Measurements from ENCODE around the gene PTGES.

DNA sequence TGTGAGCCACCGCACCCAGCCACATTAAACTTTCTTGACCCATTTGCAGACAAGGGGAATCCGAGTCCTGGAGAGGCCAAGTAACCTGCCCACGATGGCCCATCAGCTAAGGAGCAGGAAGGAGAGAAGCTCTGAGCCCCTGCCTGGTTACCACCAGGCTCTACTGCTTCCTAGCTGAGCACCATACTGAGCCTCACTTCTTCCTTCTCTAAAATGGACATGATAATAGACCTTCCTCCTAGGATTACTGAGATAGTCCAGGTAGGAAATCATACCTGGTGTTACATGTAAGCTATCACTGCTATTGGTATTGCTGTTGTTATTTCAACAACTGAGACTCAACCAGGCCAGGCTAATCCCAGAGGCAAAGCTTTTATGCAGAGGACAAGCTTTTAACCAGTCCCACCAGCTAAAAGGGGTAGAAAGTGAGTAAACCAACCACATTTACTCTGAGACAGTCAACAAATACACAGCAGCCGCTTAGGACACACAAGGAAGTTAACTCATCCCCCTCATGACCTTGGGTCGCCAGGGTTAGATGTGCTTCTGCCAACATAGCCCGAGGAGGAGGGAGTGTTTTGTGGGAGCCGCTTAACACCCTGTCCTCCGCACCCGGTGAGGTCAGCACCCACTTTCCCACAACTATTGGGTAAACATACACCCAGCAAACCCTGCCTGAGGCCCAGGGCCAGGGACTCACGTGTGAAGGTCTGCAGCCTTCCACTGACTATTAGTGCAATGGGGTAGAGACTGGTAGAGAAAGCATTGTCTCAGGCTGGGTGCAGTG is 20.6 kb upstream of the PTGES start:
- TF ChIP-seq, protein P1, sequence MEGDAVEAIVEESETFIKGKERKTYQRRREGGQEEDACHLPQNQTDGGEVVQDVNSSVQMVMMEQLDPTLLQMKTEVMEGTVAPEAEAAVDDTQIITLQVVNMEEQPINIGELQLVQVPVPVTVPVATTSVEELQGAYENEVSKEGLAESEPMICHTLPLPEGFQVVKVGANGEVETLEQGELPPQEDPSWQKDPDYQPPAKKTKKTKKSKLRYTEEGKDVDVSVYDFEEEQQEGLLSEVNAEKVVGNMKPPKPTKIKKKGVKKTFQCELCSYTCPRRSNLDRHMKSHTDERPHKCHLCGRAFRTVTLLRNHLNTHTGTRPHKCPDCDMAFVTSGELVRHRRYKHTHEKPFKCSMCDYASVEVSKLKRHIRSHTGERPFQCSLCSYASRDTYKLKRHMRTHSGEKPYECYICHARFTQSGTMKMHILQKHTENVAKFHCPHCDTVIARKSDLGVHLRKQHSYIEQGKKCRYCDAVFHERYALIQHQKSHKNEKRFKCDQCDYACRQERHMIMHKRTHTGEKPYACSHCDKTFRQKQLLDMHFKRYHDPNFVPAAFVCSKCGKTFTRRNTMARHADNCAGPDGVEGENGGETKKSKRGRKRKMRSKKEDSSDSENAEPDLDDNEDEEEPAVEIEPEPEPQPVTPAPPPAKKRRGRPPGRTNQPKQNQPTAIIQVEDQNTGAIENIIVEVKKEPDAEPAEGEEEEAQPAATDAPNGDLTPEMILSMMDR (IDR thresholded peaks at IDR 0.05), result no peak
- no peak for TF ChIP-seq POLR2A (IDR thresholded peaks at IDR 0.05)

Data from tibial nerve (tissue), 3 donors.